ENCODE results near the gene CYP2C9.

- TF ChIP-seq CTCF (IDR thresholded peaks at IDR 0.05) (peak; percentile 90), ZFX (IDR thresholded peaks at IDR 0.05; ENCODE audit: borderline replicate concordance) (no peak)
These were observed 25.4 kb downstream of the CYP2C9 start for GRCh38 chr10:94963901-94964300.
